Keratinocyte (primary cell): Measurements from ENCODE around the gene AEBP1.

Experiments
- CTCF ChIP-seq, 3 experiments: IDR thresholded peaks in 1 of 3; conservative IDR thresholded peaks in 1 of 3; optimal IDR thresholded peaks in 1 of 3; 2 replicates in 2 of 3; 3 replicates in 1 of 3; pipeline versions ENCODE3 to v1.5.1; 2011; ENCODE audit warnings: low read length in 3 of 3, mild to moderate bottlenecking in 3 of 3, moderate library complexity in 2 of 3, control low read depth in 1 of 3, inconsistent platforms in 1 of 3; ENCODE audit not compliant: insufficient read depth in 2 of 3; ENCODE audit errors: extremely low read depth in 1 of 3
- EZH2 ChIP-seq: IDR thresholded peaks from one replicate; pipeline ENCODE4 v1.6.1; 2012; ENCODE audit warnings: inconsistent platforms, mild to moderate bottlenecking, low read length, moderate library complexity

DNA sequence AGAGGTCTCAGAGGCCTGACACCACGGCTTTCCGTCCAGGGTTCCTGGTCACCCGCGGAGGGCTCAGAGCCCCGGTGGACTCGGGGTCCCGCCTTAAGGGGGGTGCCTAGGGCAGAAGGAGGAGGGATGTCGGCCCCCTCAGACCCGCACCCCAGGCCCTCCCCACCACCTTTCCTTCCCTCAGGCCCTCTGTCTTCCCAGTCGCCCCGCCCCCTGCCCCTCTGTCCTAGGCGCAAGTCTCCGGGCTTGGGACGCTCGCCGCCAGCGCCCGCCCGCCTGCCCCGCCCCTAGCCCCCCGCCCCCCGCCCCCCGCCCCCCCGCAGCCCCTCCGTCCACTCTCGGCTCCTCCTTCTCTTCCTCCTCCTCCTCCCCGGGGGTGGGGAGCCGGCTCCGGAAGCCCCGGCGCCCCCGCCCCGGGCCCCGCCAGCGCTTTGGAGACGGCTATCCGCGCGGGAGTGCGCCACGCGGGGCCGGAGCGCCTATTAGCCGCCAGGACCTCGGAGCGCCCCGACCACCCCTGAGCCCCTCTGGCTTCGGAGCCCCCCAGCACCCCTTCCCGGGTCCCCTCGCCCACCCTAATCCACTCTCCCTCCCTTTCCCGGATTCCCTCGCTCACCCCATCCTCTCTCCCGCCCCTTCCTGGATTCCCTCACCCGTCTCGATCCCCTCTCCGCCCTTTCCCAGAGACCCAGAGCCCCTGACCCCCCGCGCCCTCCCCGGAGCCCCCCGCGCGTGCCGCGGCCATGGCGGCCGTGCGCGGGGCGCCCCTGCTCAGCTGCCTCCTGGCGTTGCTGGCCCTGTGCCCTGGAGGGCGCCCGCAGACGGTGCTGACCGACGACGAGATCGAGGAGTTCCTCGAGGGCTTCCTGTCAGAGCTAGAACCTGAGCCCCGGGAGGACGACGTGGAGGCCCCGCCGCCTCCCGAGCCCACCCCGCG lies at the start of gene AEBP1:
- TF ChIP-seq CTCF (optimal IDR thresholded peaks at IDR 0.05 in 1 of 3, IDR thresholded peaks at IDR 0.05 in 1 of 3, conservative IDR thresholded peaks at IDR 0.05 in 1 of 3; ENCODE audit: extremely low read depth in 1 of 3, insufficient read depth in 2 of 3, low read length in 3 of 3) (no peak), EZH2 (no peak)
